ENCODE results near the gene RASGRF1. TPM values are rescaled to one million over a fixed set of nuclear protein-coding genes. Genes with fewer than 3 reads are reported as not detected.

RASGRF1 gene
- total and polyA plus RNA-seq, 12 donors: under 0.01 to 0.86 (median 0.37) TPM; not detected in 9

GRCh38 chr15:78933823-78934654 lies 156.5 kb downstream of the RASGRF1 start:
- peaks cover 3 to 83% (median 61%) of the 10 kb centered on the region in 9 donors for H3K4me1 ChIP-seq

GRCh38 chr15:78933187-78933822 lies 157.3 kb downstream of the RASGRF1 start:
- WGBS, 2 donors: 74 to 84% methylated on average over 12 of the region's 12 CpGs
- Histone ChIP-seq H3K4me1 (peaks cover 3 to 76% (median 54%) of the 10 kb centered on the region in 9 donors), H3K9me3 (no peaks in the 10 kb centered on the region), H3K4me3 (no peak overlapping the region), H3K27me3 (no peaks in the 10 kb centered on the region), H3K27ac (peak overlapping the region in 8 of 10 donors; percentile 3 to 86 (median 70)), H3K36me3 (peaks cover 0 to 66% (median 3%) of the 10 kb centered on the region in 9 donors)
- TF ChIP-seq, protein P1, sequence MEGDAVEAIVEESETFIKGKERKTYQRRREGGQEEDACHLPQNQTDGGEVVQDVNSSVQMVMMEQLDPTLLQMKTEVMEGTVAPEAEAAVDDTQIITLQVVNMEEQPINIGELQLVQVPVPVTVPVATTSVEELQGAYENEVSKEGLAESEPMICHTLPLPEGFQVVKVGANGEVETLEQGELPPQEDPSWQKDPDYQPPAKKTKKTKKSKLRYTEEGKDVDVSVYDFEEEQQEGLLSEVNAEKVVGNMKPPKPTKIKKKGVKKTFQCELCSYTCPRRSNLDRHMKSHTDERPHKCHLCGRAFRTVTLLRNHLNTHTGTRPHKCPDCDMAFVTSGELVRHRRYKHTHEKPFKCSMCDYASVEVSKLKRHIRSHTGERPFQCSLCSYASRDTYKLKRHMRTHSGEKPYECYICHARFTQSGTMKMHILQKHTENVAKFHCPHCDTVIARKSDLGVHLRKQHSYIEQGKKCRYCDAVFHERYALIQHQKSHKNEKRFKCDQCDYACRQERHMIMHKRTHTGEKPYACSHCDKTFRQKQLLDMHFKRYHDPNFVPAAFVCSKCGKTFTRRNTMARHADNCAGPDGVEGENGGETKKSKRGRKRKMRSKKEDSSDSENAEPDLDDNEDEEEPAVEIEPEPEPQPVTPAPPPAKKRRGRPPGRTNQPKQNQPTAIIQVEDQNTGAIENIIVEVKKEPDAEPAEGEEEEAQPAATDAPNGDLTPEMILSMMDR (IDR thresholded peaks at IDR 0.05): no peak
- no peak for ATAC-seq
- DNase-seq: no peak
- intact Hi-C loops (cut with DNase I): no loop called here

More at GRCh38 chr15:78933823-78934654, 156.5 kb downstream of the RASGRF1 start:
- no peak overlapping the region for H3K4me3 ChIP-seq
- intact Hi-C loops (cut with DNase I): loop anchor here in 1 of 10 donors (2.0 kb wide), 1 partner anchor 19 kb away; no protein-coding TSS in a partner anchor
- peak overlapping the region; percentile 3 to 86 (median 64) for H3K27ac ChIP-seq
- 51 to 56% methylated on average over 20 of the region's 20 CpGs for WGBS, 2 donors
- TF ChIP-seq, protein P1 (IDR thresholded peaks at IDR 0.05): peak in 2 of 9 donors; percentile 5 to 21
- no peaks in the 10 kb centered on the region for H3K27me3 ChIP-seq
- H3K36me3 ChIP-seq: peaks cover 0 to 64% (median 3%) of the 10 kb centered on the region in 9 donors
- ATAC-seq (peak; percentile 4 to 62 (median 50)), DNase-seq (peak in 1 of 2 donors; percentile 52)
- no peaks in the 10 kb centered on the region for H3K9me3 ChIP-seq

DNA sequence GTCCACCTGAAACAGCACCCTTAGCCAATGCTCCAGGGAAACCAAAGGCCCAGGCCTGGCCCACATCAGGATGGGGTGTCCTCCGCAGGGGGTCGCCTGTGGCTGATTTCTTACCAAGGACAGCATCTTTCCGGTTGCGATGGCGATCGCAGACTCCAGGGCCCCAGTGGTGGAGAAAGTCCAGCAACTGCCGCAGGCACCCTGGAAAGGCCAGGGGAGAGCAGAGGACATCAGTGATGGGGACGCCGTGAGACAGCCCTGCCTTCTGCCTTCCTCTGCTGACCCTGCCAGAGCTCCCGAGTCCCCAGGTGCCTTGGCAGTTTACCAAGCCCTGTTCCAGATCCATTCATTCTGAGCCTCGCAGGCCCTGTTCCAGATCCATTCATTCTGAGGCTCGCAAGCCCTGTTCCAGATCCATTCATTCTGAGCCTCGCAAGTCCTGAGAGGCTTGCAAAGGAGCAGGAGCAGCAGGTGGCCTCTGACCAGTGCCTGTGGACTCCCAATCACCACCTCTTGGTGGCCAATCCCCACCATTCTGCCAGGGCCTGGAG lies 158.2 kb downstream of the RASGRF1 start:
- H3K36me3 ChIP-seq: peaks cover 0 to 75% (median 6%) of the 10 kb centered on the region in 9 donors
- no peak for DNase-seq
- H3K4me1 ChIP-seq: peaks cover 3 to 66% (median 44%) of the 10 kb centered on the region in 9 donors
- no peaks in the 10 kb centered on the region for H3K9me3 ChIP-seq
- 82 to 88% methylated on average over 13 of the region's 13 CpGs for WGBS, 2 donors
- intact Hi-C loops (cut with DNase I): no loop called here
- no peak overlapping the region for H3K4me3 ChIP-seq
- H3K27me3 ChIP-seq: no peaks in the 10 kb centered on the region
- TF ChIP-seq, protein P1 (IDR thresholded peaks at IDR 0.05): no peak
- H3K27ac ChIP-seq: peak overlapping the region in 1 of 10 donors; percentile 22
- ATAC-seq: no peak

Data from heart right ventricle (tissue), 16 donors.